ENCODE measurements around the gene MSH5. TPM values are rescaled to one million over a fixed set of nuclear protein-coding genes. Genes with fewer than 3 reads are reported as not detected.

MSH5 gene
- total RNA-seq, 4 donors from 2014 or later: 12.6 to 60.1 (median 17.2) TPM

- Histone ChIP-seq H3K9me3 (no peaks in the 10 kb centered on the region), H3K4me1 (peaks cover 5% of the 10 kb centered on the region), H3K27ac (no peak overlapping the region), H3K36me3 (peaks cover 22% of the 10 kb centered on the region), H3K4me3 (no peak overlapping the region), H3K27me3 (no peaks in the 10 kb centered on the region)
- TF ChIP-seq, protein P1, sequence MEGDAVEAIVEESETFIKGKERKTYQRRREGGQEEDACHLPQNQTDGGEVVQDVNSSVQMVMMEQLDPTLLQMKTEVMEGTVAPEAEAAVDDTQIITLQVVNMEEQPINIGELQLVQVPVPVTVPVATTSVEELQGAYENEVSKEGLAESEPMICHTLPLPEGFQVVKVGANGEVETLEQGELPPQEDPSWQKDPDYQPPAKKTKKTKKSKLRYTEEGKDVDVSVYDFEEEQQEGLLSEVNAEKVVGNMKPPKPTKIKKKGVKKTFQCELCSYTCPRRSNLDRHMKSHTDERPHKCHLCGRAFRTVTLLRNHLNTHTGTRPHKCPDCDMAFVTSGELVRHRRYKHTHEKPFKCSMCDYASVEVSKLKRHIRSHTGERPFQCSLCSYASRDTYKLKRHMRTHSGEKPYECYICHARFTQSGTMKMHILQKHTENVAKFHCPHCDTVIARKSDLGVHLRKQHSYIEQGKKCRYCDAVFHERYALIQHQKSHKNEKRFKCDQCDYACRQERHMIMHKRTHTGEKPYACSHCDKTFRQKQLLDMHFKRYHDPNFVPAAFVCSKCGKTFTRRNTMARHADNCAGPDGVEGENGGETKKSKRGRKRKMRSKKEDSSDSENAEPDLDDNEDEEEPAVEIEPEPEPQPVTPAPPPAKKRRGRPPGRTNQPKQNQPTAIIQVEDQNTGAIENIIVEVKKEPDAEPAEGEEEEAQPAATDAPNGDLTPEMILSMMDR (IDR thresholded peaks at IDR 0.05): no peak
- no peak for TF ChIP-seq POLR2A (IDR thresholded peaks at IDR 0.05)
- no peak for TF ChIP-seq POLR2AphosphoS5 (IDR thresholded peaks at IDR 0.05)
- no peak for TF ChIP-seq EP300 (IDR thresholded peaks at IDR 0.05)
- no peak for DNase-seq (ENCODE audit: low spot score in 2 of 2)
- WGBS: 97% methylated on average over 2 of the region's 2 CpGs
Observed at GRCh38 chr6:31758281-31758680, 18.5 kb downstream of the MSH5 start.

DNA sequence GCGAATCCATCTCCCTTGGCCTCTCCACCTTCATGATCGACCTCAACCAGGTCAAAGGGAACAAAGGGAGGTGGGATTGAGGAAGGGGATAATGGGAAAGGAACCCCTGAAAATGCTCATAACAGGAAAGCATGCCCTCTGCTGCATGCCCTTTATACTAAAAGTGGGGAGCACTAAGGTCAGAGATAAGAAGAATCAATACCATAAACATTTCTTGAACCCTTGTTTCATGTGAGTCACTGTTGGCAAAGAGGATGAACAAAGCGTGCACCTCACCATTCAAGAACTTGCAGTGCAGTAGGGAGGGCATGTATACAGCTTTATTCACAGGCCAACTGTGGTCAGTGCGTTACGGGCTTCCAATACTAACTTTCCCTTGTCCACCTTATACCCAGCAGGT, 21.0 kb downstream of the MSH5 start:
- TF ChIP-seq EP300 (IDR thresholded peaks at IDR 0.05): no peak
- TF ChIP-seq POLR2AphosphoS5 (IDR thresholded peaks at IDR 0.05): no peak
- no peak for TF ChIP-seq POLR2A (IDR thresholded peaks at IDR 0.05)
- TF ChIP-seq, protein P1 (IDR thresholded peaks at IDR 0.05): no peak
- Histone ChIP-seq H3K36me3 (peaks cover 22% of the 10 kb centered on the region), H3K27ac (no peak overlapping the region), H3K4me1 (peaks cover 14% of the 10 kb centered on the region), H3K27me3 (no peaks in the 10 kb centered on the region), H3K4me3 (no peak overlapping the region), H3K9me3 (no peaks in the 10 kb centered on the region)
- no peak for DNase-seq (ENCODE audit: low spot score in 2 of 2)
- 91% methylated on average over 5 of the region's 5 CpGs for WGBS

DNA sequence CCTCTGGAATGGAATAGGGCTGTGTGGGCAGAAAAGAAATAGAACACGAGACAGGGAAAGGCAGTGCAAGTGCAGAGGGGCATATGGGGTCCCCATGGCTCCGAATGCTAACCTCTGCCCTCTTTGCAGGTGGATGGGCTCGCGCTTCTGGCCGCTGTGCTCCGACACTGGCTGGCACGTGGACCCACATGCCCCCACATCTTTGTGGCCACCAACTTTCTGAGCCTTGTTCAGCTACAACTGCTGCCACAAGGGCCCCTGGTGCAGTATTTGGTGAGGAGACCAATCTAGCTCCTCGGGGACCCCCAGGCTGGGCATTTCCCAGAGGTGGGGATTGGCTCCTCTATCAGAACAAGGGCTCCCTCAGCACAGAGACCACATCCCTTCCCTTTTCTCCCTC, 21.5 kb downstream of the MSH5 start:
- Histone ChIP-seq H3K36me3 (peaks cover 22% of the 10 kb centered on the region), H3K9me3 (no peaks in the 10 kb centered on the region), H3K27me3 (no peaks in the 10 kb centered on the region), H3K27ac (no peak overlapping the region), H3K4me3 (no peak overlapping the region), H3K4me1 (peaks cover 16% of the 10 kb centered on the region)
- 96% methylated on average over 8 of the region's 8 CpGs for WGBS
- no peak for DNase-seq (ENCODE audit: low spot score in 2 of 2)
- TF ChIP-seq POLR2AphosphoS5 (IDR thresholded peaks at IDR 0.05) (no peak), EP300 (IDR thresholded peaks at IDR 0.05) (no peak), POLR2A (IDR thresholded peaks at IDR 0.05) (no peak)
- TF ChIP-seq, protein P1 (IDR thresholded peaks at IDR 0.05): no peak

DNA sequence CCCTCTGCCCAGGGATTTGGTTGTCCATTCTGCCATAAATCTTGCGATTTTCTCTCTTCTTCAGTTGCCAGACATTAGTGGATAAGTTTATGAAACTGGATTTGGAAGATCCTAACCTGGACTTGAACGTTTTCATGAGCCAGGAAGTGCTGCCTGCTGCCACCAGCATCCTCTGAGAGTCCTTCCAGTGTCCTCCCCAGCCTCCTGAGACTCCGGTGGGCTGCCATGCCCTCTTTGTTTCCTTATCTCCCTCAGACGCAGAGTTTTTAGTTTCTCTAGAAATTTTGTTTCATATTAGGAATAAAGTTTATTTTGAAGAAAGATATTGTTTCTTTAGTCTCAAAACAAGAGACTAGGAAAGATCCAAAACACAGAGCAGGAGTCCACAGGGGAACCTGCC, 22.6 kb downstream of the MSH5 start, which contains the start of gene SAPCD1:
Gene SAPCD1 (plus strand): TSS at position 301 of the 400 bp plus-strand sequence. CDS start 399 bp downstream, outside the sequence.
- no peaks in the 10 kb centered on the region for H3K27me3 ChIP-seq
- no peak for DNase-seq (ENCODE audit: low spot score in 2 of 2)
- H3K4me1 ChIP-seq: peaks cover 21% of the 10 kb centered on the region
- peaks cover 22% of the 10 kb centered on the region for H3K36me3 ChIP-seq
- WGBS: 74% methylated on average over 4 of the region's 4 CpGs
- no peaks in the 10 kb centered on the region for H3K9me3 ChIP-seq
- H3K27ac ChIP-seq: no peak within 1 kb of the TSS
- TF ChIP-seq EP300 (IDR thresholded peaks at IDR 0.05): no peak
- H3K4me3 ChIP-seq: no peak within 1 kb of the TSS

DNA sequence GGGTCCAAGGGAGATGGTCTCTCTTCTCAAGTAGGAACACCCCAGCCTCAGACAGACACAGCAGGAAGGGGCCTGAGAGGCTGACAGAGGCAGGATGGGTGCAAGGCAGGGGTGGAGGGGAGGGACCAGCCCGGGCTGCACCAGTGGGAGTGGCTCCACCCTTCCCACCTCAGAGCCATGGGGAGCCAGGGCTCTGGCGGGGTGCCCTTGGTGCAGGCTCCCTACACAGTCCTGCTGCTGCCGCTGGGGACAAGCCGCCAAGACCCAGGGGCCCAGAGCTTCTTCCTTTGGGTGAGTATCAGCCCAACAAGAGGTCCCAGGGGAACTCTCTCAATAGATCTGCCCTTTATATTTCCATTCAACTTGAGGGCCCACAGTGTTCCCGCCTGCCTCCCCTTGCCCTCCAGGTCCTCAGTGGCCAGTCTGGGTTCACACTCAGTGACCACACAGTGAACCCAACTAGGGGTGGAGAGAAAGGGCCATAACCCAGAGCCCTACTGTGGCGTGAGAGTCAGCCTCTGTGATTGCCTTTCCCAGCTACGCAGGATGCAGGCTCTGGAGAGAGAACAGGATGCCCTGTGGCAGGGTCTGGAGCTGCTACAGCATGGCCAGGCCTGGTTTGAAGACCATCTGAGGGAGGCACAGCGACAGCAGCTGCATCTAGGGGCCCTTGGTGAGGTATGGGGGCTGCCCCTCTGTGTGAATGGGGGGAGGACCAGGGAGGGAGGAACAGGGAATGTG, 23.2 kb downstream of the MSH5 start:
- TF ChIP-seq POLR2A (IDR thresholded peaks at IDR 0.05) (no peak), POLR2AphosphoS5 (IDR thresholded peaks at IDR 0.05) (no peak), EP300 (IDR thresholded peaks at IDR 0.05) (no peak)
- TF ChIP-seq, protein P1 (IDR thresholded peaks at IDR 0.05): no peak
- H3K4me1 ChIP-seq: peaks cover 23% of the 10 kb centered on the region
- no peaks in the 10 kb centered on the region for H3K27me3 ChIP-seq
- DNase-seq (ENCODE audit: low spot score in 2 of 2): no peak
- whole genome bisulfite sequencing: 37% methylated on average over 2 of the region's 8 CpGs
- H3K9me3 ChIP-seq: no peaks in the 10 kb centered on the region
- no peak overlapping the region for H3K4me3 ChIP-seq
- H3K27ac ChIP-seq: no peak overlapping the region
- H3K36me3 ChIP-seq: peaks cover 22% of the 10 kb centered on the region
